WI38 (cell line): Measurements from ENCODE around the gene B3GALT2.

Source experiments
- H3K4me3 ChIP-seq: 2 replicates; pipeline ENCODE4 v1.5.1; 2011; ENCODE audit warnings: low read depth, mild to moderate bottlenecking, control low read depth, low read length
- TF ChIP-seq, protein P1 (sequence below): IDR thresholded peaks from 2 replicates; pipeline ENCODE4 v1.5.1; 2012; ENCODE audit warnings: low read depth, mild to moderate bottlenecking, control low read depth, low read length

B3GALT2 gene

DNA sequence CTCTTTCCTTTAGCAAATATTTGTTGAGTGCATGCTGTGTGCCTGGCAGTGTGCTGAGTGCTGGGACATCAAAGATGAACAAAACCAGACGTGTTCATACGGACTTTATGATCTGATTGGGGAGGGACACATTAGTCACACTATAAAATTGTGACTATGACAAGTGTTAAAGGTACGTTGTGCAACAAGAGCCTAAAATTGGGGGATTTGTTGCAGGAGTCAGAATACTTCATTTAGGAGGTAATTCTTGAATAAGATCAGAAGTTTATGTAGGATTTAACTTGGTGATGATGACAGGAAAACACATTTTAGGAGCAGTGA, 29.6 kb downstream of the B3GALT2 start:
- H3K4me3 ChIP-seq: no peak overlapping the region
- TF ChIP-seq, protein P1, sequence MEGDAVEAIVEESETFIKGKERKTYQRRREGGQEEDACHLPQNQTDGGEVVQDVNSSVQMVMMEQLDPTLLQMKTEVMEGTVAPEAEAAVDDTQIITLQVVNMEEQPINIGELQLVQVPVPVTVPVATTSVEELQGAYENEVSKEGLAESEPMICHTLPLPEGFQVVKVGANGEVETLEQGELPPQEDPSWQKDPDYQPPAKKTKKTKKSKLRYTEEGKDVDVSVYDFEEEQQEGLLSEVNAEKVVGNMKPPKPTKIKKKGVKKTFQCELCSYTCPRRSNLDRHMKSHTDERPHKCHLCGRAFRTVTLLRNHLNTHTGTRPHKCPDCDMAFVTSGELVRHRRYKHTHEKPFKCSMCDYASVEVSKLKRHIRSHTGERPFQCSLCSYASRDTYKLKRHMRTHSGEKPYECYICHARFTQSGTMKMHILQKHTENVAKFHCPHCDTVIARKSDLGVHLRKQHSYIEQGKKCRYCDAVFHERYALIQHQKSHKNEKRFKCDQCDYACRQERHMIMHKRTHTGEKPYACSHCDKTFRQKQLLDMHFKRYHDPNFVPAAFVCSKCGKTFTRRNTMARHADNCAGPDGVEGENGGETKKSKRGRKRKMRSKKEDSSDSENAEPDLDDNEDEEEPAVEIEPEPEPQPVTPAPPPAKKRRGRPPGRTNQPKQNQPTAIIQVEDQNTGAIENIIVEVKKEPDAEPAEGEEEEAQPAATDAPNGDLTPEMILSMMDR: no peak

DNA sequence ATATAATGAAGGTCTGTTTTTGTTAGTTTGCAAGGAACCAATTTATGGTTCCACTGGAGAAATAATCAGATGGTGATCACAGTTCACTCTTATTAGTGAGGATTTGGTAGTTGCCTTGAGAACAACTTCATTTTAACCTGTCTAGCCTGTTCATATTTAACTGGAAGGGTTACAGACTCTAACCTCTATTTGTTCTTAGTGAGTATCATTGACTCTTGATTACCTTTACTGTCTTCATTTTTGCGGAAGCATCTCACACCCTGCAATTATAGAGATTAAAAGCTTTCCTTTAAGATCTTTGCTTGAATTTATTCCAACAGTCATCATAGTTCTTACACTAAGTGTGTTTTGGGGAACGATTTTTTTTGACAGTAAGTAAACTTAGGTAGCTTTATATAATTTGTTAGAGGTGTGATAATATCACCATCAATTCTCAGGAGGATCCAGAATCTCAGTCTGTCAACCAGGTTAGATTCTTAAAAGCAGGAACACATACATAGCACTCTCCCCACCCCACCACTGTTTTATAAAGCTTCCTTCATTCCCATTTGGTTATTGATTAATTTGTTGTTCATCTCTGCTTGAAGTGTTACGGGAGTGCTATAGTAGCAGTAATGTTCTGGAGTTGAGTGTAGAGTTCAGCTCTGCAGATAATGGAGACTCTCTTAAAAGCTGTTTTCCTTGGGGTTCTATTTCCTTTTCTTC, 30.1 kb downstream of the B3GALT2 start:
- no peak overlapping the region for H3K4me3 ChIP-seq
- TF ChIP-seq, protein P1: no peak

DNA sequence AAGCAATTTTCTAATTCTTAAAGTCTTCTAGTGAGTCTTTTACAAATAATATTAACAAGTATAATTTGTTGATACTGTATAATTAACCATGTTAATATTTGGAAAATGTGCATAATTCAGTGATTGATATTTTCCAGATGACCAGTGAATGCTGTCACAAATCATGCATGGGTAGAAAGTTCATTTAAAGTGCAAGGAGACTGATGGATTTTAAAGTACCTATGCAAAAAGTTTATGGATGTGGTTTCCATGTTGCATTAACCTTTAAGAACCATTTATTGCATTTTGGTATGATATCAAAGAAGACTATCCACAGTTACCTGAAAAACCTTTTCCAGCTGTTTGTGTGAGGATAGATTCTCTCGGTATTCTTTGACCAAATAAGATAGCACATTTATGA, 41.4 kb downstream of the B3GALT2 start:
- TF ChIP-seq, protein P1: no peak
- H3K4me3 ChIP-seq: no peak overlapping the region

DNA sequence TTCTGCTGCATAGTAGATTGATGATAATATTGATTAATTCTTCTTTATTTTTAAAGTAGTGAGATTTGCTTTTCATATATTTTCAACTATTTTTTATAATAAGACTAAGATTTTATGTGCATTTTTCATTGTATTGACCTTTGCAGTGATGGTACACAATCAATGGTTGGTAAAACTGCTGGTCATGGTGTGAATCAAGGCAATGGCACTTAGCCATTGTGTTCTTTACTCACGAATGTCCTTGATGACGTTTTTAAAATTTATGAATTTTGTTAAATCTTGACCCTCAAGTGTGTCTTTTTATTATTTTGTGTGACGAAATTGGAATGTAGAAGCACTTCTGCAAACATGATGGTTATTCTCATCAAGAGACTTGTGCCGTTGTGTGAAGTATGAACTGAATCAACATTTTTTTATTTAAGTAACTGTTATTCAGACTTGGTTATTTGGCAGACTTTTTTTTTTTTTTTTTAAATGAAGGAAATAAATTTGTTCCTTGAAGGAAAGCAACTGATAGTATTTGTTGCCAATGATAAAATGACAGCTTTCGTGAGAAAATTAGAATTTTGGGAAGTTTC, 42.0 kb downstream of the B3GALT2 start:
- TF ChIP-seq, protein P1: no peak
- H3K4me3 ChIP-seq: no peak overlapping the region

DNA sequence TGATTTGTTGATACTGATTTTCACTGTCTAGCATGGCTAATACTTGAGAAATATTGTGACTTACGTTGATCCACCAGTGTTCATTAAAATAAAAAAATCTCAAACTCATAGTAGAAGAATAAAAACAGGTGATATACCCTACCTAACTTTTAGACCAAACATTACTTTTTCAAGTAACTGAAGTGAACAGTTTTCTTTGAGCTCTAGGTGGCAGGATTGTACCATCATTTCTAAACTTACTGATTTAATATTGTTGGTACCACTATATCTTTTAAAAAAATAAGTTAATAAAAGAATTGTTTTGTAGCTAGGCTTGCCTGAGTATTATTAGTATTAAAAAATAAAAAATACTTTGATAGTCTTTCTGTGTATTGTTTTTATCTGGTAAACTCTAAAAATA, 43.1 kb downstream of the B3GALT2 start:
- no peak overlapping the region for H3K4me3 ChIP-seq
- TF ChIP-seq, protein P1: no peak

DNA sequence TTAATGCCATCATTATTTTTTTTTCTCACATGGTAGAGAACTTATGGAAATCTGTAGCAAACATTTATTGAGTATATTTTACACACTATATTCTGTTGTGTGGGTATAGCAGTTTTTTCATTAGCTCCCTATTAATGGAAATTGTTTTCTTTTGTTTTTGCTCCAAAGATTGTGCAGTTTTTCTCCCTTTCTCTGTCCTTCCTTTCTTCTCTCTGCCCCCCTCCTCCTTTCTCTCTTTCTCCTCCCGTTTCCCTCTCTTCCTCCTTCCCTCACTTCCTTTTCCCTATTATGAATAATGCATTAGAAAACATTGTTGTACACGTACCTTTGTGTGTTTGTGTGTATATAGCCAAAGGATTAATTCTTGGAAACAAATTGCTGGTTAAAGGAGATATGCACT, 44.0 kb downstream of the B3GALT2 start:
- TF ChIP-seq, protein P1: no peak
- H3K4me3 ChIP-seq: no peak overlapping the region

DNA sequence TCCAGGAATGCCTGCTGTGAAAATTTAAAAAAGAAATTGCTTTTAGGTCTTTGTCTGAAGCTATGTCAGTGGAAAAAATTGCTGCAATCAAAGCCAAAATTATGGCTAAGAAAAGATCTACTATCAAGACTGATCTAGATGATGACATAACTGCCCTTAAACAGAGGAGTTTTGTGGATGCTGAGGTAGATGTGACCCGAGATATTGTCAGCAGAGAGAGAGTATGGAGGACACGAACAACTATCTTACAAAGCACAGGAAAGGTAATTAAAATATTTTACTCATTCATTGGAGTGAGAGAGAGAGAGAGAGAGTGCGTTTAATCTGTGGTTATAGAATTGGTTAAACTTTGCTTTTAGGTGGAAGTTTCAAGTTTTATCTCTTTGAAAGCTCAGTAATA, 44.6 kb downstream of the B3GALT2 start:
- H3K4me3 ChIP-seq: no peak overlapping the region
- TF ChIP-seq, protein P1: no peak
